ENCODE measurements around the gene COL5A2.
A peak's percentile ranks its signal among the peaks of the same experiment; 100 is the strongest.

The COL5A2 gene

DNA sequence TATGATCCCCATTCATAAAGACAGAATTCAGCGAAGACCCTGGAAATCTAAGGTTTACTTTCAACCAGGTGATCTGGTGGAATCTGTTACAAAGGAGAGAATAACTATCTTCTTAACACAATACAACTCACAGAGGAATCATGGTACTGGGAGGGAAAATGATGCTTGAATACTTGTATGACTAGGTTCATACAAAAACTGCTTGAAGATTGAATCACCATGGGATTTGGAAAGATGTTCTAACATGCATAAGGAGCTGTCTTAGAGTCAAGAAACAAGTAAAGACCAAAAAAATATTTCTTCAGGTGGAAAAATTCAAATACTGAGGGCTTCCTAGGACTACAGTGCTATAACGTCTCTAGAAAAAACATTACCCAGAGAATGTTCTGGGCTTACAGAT lies 32.2 kb downstream of the COL5A2 start:
- no peak for DNase-seq

DNA sequence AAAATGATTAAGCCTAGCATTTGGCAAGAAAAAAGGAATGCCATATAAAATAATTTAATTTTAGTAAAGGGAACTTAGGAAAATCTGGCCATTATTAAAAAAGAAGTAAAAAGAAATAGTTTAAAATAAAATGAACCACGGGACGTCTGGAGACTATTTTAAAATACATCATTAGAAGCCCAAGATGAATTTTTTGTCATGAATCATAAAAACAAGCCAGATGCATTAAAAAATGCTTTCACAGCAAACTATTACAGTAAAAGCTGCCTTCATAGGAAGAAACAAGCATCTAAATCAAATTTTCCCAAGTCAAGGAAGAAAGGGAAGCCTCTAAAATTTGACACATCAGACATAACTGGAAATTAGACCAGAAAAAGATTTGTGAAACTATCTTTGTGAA lies 33.0 kb downstream of the COL5A2 start:
- no peak for DNase-seq

DNA sequence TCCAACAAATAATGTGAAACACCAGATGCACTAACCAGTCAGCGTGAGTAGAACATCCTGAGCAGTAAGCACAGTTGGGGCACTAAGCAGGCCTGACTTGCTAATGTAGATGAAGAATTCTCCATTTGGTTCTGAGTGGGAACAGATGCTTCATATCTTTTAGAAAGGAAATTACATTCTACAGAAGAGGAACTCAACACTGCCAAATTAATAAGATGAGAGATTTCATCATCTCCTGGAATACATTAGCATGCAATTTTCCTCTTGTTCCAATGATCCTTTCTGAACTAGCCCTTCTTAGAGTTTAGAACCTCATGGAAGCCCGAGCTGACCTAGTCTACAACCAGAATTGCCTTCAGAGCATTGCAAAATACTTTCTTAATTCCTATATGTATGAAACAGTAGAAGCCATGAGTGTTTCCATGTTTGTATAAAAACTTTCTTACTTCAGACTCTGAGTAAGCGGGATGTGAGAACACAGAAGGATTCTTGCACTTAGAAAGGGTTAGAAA lies 34.8 kb downstream of the COL5A2 start:
- no peak for DNase-seq

- no peak for DNase-seq
Observed at GRCh38 chr2:189143925-189144324, 35.6 kb downstream of the COL5A2 start.

DNA sequence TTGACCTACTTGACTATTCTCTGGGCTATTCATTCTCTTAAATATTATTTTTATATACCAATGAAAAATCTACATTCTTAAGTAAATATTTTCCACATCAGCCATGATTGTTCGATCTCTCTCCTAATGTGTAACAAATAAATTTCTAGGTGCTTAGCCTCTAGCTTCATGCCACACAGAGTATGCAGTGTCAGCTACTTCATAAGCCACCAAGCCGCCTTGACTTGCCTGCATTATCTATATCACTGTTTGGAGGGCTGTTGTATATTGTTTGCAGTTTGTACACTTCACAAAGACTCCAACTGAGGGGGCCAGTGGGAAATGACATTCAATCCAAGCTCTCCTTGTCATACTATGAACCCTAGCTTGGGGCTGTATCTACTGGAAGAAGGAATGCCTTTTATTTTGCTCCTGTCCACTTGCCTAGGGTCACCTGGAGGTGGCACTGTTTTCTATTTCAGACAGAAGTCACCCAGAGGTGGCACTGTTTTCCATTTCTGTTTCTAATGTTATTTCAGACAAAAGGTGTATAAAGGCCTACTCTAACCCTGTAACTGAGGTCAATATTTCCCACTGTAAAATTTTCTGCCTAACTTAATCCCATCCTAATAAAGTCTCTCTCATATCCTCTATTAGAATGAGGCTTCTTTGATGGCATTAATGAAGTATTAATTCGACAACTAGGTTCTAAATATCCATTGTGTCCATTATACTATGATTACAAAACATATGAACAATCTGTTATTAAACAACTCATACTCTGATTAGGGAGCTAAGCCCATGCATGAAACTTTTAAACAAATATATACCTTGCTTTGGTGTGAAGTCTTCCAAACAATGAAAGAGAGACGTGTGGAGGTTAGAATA lies 36.4 kb downstream of the COL5A2 start:
- DNase-seq = peak; percentile 13

DNA sequence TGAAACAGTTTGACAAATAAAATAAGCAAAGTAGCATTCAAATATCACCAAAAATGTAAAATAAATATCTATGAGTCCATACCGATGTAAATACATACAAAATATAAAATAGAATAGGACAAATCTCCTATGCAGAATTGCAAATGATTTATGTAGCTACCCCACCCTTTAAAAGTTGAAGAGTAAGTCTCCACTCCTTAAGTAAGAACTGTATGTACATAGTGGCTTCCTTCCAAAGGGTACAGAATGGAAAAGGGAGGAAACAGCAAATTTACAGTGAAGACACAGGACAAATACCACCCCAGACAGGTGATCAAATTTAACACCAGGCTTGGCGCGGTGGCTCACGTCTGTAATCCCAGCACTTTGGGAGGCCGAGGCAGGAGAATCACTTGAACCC lies 40.8 kb downstream of the COL5A2 start:
- DNase-seq = no peak

DNA sequence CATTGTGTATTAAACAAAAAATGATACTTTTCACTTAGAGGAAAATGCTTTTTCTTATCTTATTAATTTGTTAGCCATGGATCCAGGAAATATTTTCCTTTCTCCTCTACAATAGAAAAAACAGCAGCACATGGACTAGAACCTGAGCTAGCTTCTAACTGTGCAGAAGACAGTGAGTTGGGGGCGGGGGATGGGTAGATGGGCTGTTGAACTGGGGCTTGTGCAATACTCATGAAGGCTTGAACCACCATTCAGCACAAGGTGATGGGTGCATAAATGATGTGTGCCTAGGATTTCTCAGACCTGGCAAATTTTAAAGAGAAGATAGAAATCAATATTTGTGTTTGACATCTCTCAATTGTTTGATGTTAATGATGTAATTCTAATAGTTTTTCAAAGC lies 42.0 kb downstream of the COL5A2 start:
- DNase-seq = no peak

- DNase-seq = no peak
Observed at GRCh38 chr2:189134485-189134884, 45.1 kb downstream of the COL5A2 start.

DNA sequence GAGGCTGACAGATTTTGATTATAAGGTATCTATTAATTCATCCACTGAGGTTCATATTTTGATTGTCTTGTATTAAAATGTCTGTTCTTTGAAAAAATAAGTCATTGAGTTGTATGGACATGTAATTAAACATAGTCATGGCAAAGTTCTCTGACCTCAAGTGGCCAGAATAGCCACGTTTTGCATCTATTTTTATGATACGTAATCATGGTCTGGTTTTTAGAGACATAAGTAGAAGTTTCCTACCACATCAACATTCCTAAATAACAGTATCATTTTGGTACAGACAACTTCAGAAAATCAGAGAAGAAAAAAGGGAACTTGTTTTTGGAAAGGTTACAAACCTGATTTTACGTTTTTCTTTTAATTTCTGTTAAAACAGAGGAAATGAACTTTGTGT lies 47.6 kb downstream of the COL5A2 start:
- DNase-seq = no peak

GRCh38 chr2:189129971-189130370 lies 49.6 kb downstream of the COL5A2 start:
- DNase-seq = no peak

DNA sequence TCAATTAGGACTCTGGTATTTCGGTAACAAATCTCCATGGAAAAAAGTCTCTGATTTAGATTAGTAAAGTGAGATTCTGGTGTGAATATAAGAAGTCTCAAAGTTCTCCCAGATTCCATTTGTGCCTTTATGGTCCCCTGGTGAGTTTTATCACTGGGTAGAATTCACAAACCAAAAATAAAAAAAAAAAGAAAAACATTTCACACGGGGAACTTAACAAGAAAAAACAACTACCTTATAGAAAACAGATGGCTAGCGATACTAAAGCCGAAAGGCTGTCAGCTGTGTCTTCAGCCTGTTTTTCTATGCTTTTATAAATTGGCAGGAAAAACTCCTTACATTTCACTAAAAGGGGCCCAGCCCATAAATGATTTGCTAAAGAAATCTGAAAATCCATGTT lies 50.6 kb downstream of the COL5A2 start:
- DNase-seq = no peak

GRCh38 chr2:189127756-189128155 lies 51.8 kb downstream of the COL5A2 start:
- DNase-seq = no peak

GRCh38 chr2:189125195-189125594 lies 54.4 kb downstream of the COL5A2 start:
- DNase-seq = no peak

DNA sequence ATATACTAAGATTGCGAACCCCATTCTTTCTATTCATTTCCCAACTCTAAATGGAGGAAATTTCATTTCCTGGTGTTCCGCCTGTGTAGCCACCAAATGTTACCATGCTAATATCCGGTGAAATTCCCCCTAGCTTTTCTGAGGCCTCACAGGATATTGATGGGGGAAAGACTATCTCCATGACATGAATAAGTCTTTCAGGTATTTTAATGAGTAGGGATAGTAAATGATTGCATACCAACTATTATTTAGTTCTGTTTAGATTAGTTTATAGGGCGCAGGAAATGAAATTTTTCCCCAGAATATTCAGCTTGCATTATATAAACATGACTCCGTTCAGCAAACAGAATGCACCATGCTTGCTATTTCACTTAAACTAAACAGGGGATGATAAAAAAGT lies 55.4 kb downstream of the COL5A2 start:
- no peak for DNase-seq

DNA sequence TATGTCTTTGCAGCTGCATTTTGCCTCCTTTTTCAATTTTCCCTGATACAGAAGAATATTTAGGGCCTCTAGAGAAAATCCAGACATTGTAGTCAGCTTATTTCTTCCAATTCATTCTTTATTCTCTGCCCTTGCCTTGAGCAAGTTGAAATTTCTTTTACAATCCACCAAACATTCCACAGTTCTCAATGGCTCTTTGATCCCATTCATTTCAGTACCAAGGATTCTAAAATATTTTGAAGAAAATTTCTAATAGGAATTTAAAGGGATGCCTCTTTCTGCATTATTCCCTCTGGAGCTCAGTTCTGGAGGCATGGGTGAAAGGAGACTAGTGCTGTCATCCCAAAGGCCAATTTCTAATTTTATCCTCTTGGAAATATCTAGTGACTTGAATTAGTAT lies 61.2 kb downstream of the COL5A2 start:
- DNase-seq = no peak

GRCh38 chr2:189116979-189117378 lies 62.6 kb downstream of the COL5A2 start:
- DNase-seq = no peak

DNA sequence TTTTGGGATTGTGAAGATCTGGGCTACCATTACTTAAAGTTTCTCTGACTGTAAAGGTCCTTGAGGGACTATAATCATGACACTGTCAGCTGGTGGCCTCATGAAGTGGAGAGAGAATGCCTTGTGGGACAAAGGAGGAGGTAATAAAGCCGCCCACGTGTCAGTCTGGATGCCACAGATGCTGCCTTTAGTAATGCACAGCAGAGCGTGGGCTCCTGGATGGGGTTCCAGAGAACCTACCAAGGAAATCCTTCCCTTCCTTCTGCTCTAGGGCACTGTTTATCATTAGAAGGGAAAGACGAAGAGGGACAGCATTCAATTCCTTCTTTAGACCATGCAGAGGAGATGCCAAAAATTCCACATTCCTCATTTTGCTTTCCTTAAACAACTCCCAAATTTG lies 63.5 kb downstream of the COL5A2 start:
- DNase-seq = no peak

GRCh38 chr2:189115126-189115525 lies 64.4 kb downstream of the COL5A2 start:
- no peak for DNase-seq

GRCh38 chr2:189113963-189114362 lies 65.6 kb downstream of the COL5A2 start:
- no peak for DNase-seq

- DNase-seq = no peak
Observed at GRCh38 chr2:189111063-189111715, 68.4 kb downstream of the COL5A2 start.

GRCh38 chr2:189109921-189110397 lies 69.6 kb downstream of the COL5A2 start:
- DNase-seq = no peak

- DNase-seq = no peak
Observed at GRCh38 chr2:189104934-189105333, 74.6 kb downstream of the COL5A2 start.

DNA sequence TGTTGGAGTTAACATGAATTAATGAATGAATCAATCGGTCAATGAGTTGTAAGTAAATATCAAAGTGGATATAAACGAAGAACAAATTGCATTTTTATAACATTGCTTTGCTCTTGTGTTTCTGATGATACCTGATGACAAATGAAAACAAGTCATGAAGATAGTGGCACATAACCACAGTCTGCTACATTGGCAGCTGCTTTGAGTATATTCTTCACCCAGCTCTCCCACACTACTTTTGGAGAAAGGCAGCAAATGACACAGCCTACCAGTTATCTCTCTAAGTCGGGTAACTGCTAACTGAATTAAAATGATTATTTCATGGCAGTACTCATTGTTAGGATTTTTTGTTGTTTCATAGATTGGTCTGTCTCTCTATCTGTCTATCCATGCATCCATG lies 76.8 kb downstream of the COL5A2 start:
- no peak for DNase-seq

DNA sequence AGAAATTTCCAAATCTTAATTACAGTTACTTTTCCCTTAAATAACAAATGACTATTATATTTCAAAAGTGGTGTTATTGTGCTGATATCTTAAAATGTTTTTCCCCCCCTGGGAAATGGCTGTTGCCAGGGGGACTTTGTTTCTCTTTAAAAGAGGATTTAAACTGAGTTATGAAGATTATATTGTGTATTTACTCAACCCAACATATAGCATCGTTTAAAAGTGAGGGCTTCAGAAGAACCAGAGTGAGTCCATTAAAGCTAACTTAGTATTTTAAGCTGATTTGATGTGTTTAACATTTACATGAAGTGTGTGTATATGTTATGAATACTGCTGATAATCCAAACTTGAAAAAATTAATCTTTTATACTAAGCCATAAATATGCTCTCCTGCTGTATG lies 81.6 kb downstream of the COL5A2 start:
- DNase-seq = no peak

Measured in activated gamma-delta T cell treated with Interleukin-2 at 50 U/mL for 16 hours (primary cell).